NB4 (cell line): Measurements from ENCODE around the gene LTBP1.

Experiments used
- DNase-seq: peaks from one replicate; pipeline ENCODE4 v3.0.0; 2010; ENCODE audit warnings: low read depth
- H3K4me3 ChIP-seq: one replicate; pipeline ENCODE4 v1.5.1; 2011; ENCODE audit warnings: mild to moderate bottlenecking, low read depth, low read length, moderate library complexity
- MYC ChIP-seq: IDR thresholded peaks from 2 replicates; pipeline ENCODE4 v1.6.1; 2011; ENCODE audit warnings: low read depth, low read length
- POLR2A ChIP-seq: IDR thresholded peaks from 2 replicates; pipeline ENCODE4 v1.6.1; 2011; ENCODE audit warnings: mild to moderate bottlenecking; ENCODE audit not compliant: insufficient read length; ENCODE audit errors: extremely low read depth
- TF ChIP-seq, protein P1 (sequence below): IDR thresholded peaks from one replicate; pipeline ENCODE4 v1.5.1; 2012; ENCODE audit warnings: low read depth, low read length
- TF ChIP-seq, protein P2 (sequence below): IDR thresholded peaks from 2 replicates; pipeline ENCODE4 v1.6.1; 2011; ENCODE audit warnings: low read depth, low read length

Gene LTBP1

GRCh38 chr2:33207151-33207740, 260.5 kb downstream of the LTBP1 start:
- H3K4me3 ChIP-seq, result no peak overlapping the region
- no peak for DNase-seq
- TF ChIP-seq MYC (no peak), POLR2A (no peak)
- TF ChIP-seq, protein P1, sequence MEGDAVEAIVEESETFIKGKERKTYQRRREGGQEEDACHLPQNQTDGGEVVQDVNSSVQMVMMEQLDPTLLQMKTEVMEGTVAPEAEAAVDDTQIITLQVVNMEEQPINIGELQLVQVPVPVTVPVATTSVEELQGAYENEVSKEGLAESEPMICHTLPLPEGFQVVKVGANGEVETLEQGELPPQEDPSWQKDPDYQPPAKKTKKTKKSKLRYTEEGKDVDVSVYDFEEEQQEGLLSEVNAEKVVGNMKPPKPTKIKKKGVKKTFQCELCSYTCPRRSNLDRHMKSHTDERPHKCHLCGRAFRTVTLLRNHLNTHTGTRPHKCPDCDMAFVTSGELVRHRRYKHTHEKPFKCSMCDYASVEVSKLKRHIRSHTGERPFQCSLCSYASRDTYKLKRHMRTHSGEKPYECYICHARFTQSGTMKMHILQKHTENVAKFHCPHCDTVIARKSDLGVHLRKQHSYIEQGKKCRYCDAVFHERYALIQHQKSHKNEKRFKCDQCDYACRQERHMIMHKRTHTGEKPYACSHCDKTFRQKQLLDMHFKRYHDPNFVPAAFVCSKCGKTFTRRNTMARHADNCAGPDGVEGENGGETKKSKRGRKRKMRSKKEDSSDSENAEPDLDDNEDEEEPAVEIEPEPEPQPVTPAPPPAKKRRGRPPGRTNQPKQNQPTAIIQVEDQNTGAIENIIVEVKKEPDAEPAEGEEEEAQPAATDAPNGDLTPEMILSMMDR, result no peak
- TF ChIP-seq, protein P2, sequence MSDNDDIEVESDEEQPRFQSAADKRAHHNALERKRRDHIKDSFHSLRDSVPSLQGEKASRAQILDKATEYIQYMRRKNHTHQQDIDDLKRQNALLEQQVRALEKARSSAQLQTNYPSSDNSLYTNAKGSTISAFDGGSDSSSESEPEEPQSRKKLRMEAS, result no peak

DNA sequence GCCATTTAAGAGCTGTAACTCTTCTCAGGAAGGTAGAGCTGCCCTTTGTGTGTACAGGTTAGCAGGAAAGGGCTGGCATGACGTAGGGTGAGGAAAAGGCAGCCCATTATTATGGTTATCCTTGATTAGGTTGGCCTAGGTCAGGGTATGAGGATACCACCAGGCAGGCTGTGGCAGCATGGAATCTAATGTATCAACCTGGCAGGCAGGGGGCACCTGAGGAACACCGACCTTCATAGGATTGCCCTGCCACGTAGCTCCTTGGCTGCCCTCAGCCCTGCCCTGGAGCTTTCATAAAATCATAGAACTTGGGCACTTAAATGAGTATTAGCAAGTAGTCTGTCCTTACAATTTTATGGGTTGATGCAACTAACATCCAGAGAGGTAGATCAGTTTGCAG, 261.6 kb downstream of the LTBP1 start:
- H3K4me3 ChIP-seq, result no peak overlapping the region
- no peak for DNase-seq
- TF ChIP-seq, protein P1, result no peak
- no peak for TF ChIP-seq MYC
- TF ChIP-seq, protein P2, result no peak

DNA sequence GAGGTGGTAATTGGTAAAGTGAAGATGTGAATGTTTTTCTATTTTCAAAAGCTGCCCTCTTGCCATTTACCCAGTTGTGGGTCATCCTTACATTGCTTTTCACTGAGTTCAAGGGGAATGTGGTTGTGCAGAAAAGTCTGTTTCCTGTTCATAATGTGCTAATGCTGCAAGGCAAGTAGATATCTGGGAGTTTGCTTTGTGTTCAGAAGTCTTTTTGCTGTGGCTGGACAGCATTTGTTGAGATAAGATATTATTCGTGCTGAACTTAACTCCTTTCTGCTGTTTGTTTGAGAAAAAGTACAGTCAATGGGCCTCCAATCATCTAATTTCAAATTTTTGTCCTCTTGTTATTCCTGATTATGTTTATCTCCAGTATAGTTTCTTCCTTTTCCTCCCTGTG, 263.2 kb downstream of the LTBP1 start:
- H3K4me3 ChIP-seq, result no peak overlapping the region
- TF ChIP-seq, protein P2, result no peak
- TF ChIP-seq MYC, result no peak
- no peak for TF ChIP-seq POLR2A
- TF ChIP-seq, protein P1, result no peak
- DNase-seq, result no peak

DNA sequence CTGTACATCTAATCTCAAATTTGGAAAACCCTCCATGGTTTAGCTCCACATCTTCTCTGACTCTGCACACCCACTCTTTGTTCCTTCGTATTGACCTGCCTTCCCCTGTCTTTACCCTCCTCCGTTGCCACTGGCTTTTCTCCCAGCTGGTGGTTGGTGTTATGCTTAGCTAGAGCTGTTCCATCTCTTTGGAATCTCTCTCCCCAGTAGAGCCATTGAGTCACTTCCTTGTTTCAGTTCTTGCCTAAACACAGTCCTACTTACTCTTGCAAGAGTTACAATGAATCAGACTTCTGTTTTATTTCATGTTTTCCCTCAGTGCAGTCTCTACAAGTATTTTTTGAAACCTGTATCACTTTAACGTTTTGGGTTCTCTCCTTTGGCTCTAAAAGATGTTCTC, 263.9 kb downstream of the LTBP1 start:
- TF ChIP-seq, protein P1, result no peak
- TF ChIP-seq MYC (no peak), POLR2A (no peak)
- TF ChIP-seq, protein P2, result no peak
- no peak for DNase-seq

GRCh38 chr2:33212151-33212550, 265.4 kb downstream of the LTBP1 start:
- no peak overlapping the region for H3K4me3 ChIP-seq
- DNase-seq, result no peak
- TF ChIP-seq, protein P2, result no peak
- TF ChIP-seq MYC, result no peak
- no peak for TF ChIP-seq POLR2A
- TF ChIP-seq, protein P1, result no peak

More for the DNA sequence above, 263.9 kb downstream of the LTBP1 start:
- H3K4me3 ChIP-seq, result no peak overlapping the region

DNA sequence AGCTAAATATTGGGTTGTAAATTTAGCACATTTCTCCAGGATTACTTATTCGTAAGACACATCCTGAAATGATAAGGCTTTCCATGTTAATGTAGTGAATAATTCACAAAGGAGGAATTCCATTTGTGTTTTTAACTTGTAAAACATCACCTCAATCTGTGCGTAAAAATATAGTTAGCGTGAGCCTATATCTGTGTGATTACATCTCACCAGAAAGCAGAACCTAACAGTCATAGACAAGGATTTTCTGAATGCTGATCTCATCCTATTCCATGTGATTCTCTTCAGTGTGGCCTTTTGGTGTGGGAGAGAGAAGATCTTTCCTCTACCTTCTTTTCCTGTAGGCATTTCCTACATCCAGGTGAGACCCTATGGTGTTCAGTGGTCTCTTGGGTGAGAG, 266.5 kb downstream of the LTBP1 start:
- no peak for DNase-seq
- no peak for TF ChIP-seq MYC
- TF ChIP-seq, protein P1, result no peak
- TF ChIP-seq POLR2A, result no peak
- TF ChIP-seq, protein P2, result no peak

More for the DNA sequence above, 266.5 kb downstream of the LTBP1 start:
- no peak overlapping the region for H3K4me3 ChIP-seq
